NCI-H2227 (cell line): ENCODE data around the gene ETFB.

Source experiments
- DNase-seq: peaks from one replicate; lab custom pipeline; 2025; ENCODE audit not compliant: unreplicated experiment; lab: John Stamatoyannopoulos, UW

The ETFB gene

GRCh38 chr19:51296336-51297093 lies 69.7 kb downstream of the ETFB start:
- no peak for DNase-seq

GRCh38 chr19:51295382-51296126 lies 70.6 kb downstream of the ETFB start:
- no peak for DNase-seq
